Gastrocnemius medialis (tissue), 4 donors: ENCODE results near the gene HHEX. TPM values are rescaled to one million over a fixed set of nuclear protein-coding genes. Genes with fewer than 3 reads are reported as not detected.
"Not testable (repeated sequence)": the region's sequence is repeated elsewhere in the genome, so short reads cannot be mapped to it uniquely, and the experiment has no call there.

Experiments used
- ATAC-seq, 2 donors: fragments of 150-250 bp; one replicate each; pipeline ENCODE4 v1.9.1; 2016
- DNase-seq, 2 donors: peaks; one replicate each; pipeline ENCODE4 v3.0.0-alpha.2; 2019
- H3K27ac ChIP-seq, 4 donors: fragments of 200-600 bp; sonication (generic); 1 replicate in 1 of 4; 2 replicates in 3 of 4; pipeline ENCODE4 v1.5.1; 2016 to 2018; ENCODE audit warnings: mild to moderate bottlenecking in 2 of 4, moderate library complexity in 1 of 4
- H3K27me3 ChIP-seq, 3 donors: fragments of 200-600 bp; sonication (generic) in 2 of 3; 1 replicate in 1 of 3; 2 replicates in 2 of 3; pipeline versions ENCODE4 v1.5.1 to v1.6.0; 2016 to 2019; ENCODE audit warnings: mild to moderate bottlenecking in 1 of 3, moderate library complexity in 1 of 3
- H3K36me3 ChIP-seq, 2 donors: fragments of 200-600 bp; sonication (generic) in 1 of 2; one replicate each; pipeline ENCODE4 v1.5.1; 2017 to 2018
- H3K4me1 ChIP-seq, 2 donors: fragments of 200-600 bp; sonication (generic) in 1 of 2; one replicate each; pipeline ENCODE4 v1.5.1; 2016 to 2017; ENCODE audit warnings: mild to moderate bottlenecking in 2 of 2
- H3K4me3 ChIP-seq, 4 donors: fragments of 200-600 bp; sonication (generic) in 3 of 4; 1 replicate in 1 of 4; 2 replicates in 3 of 4; pipeline ENCODE4 v1.5.1; 2016 to 2019; ENCODE audit warnings: mild to moderate bottlenecking in 2 of 4
- H3K9me3 ChIP-seq, 3 donors: fragments of 200-600 bp; sonication (generic) in 2 of 3; 1 replicate in 1 of 3; 2 replicates in 2 of 3; pipeline ENCODE4 v1.5.1; 2016 to 2019
- CTCF ChIP-seq, 5 experiments: fragments of 450-650 bp in 3 of 5; fragments of 200-600 bp in 2 of 5; sonication (generic) in 2 of 5; IDR thresholded peaks in 4 of 5; conservative IDR thresholded peaks in 1 of 5; 1 replicate in 4 of 5; 2 replicates in 1 of 5; pipeline ENCODE4 v1.5.1; 2016 to 2019; ENCODE audit warnings: antibody characterized with exemption in 5 of 5, mild to moderate bottlenecking in 3 of 5, moderate library complexity in 3 of 5
- POLR2A ChIP-seq, 2 donors: fragments of 450-650 bp; IDR thresholded peaks; one replicate each; pipeline ENCODE4 v1.6.1; 2017; ENCODE audit warnings: antibody characterized with exemption in 2 of 2, mild to moderate bottlenecking in 2 of 2, moderate library complexity in 2 of 2
- in situ Hi-C, 4 donors: fragments of 200-750 bp; cut with MboI; loops; one replicate each; pipeline versions ENCODE4 v1.15.0 to v1.8.0; 2017; ENCODE audit warnings: low sequenced_read_pairs in 4 of 4
- intact Hi-C: fragments of 100-400 bp; cut with DNase I; formaldehyde crosslinking; loops from one replicate; pipeline ENCODE4 v1.15.1; 2023; ENCODE audit warnings: low total_unique reads
- total RNA-seq, 4 donors: library from RNA; depleted of rRNA; stranded (reverse); fragments of >200 nt; gene quantifications; one replicate each; pipeline versions ENCODE4 v1.1.0 to v1.2.3, GENCODE V29; 2016

HHEX gene
- total RNA-seq, 4 donors from 2014 or later, result 0.82 to 1.8 (median 0.84) TPM; not detected in 1

- in situ Hi-C loops (no loop called here), intact Hi-C loops (no loop called here)
- Histone ChIP-seq H3K9me3 (no peaks in the 10 kb centered on the region), H3K36me3 (no peaks in the 10 kb centered on the region), H3K27ac (no peak overlapping the region), H3K4me3 (no peak overlapping the region), H3K4me1 (no peaks in the 10 kb centered on the region), H3K27me3 (no peaks in the 10 kb centered on the region)
- TF ChIP-seq POLR2A (IDR thresholded peaks at IDR 0.05), result no peak
- ATAC-seq (no peak), DNase-seq (no peak)
Measured at GRCh38 chr10:92735938-92736337, 46.2 kb downstream of the HHEX start.

- in situ Hi-C loops, result no loop called here
- no peak for ATAC-seq
Measured at GRCh38 chr10:92737484-92737883, 47.7 kb downstream of the HHEX start.

GRCh38 chr10:92740762-92741161, 51.0 kb downstream of the HHEX start:
- H3K36me3 ChIP-seq, result no peaks in the 10 kb centered on the region
- TF ChIP-seq CTCF (IDR thresholded peaks at IDR 0.05 in 4 of 5, conservative IDR thresholded peaks at IDR 0.05 in 1 of 5) (no peak), POLR2A (IDR thresholded peaks at IDR 0.05) (no peak)
- DNase-seq (no peak), ATAC-seq (no peak)
- intact Hi-C loops (no loop called here), in situ Hi-C loops (no loop called here)
- H3K4me3 ChIP-seq, result no peak overlapping the region
- no peak overlapping the region for H3K27ac ChIP-seq
- H3K4me1 ChIP-seq, result no peaks in the 10 kb centered on the region
- no peaks in the 10 kb centered on the region for H3K27me3 ChIP-seq
- no peaks in the 10 kb centered on the region for H3K9me3 ChIP-seq

More at GRCh38 chr10:92737484-92737883, 47.7 kb downstream of the HHEX start:
- H3K9me3 ChIP-seq, result no peaks in the 10 kb centered on the region
- H3K27ac ChIP-seq, result no peak overlapping the region
- H3K27me3 ChIP-seq, result no peaks in the 10 kb centered on the region
- no peaks in the 10 kb centered on the region for H3K36me3 ChIP-seq
- intact Hi-C loops, result no loop called here
- TF ChIP-seq POLR2A (IDR thresholded peaks at IDR 0.05) (no peak), CTCF (IDR thresholded peaks at IDR 0.05 in 4 of 5, conservative IDR thresholded peaks at IDR 0.05 in 1 of 5) (no peak)
- no peak overlapping the region for H3K4me3 ChIP-seq
- no peak for DNase-seq
- no peaks in the 10 kb centered on the region for H3K4me1 ChIP-seq

- DNase-seq, H3K4me3 ChIP-seq, intact Hi-C loops, H3K4me1 ChIP-seq, H3K9me3 ChIP-seq, H3K27ac ChIP-seq, ATAC-seq, H3K36me3 ChIP-seq, H3K27me3 ChIP-seq, in situ Hi-C loops: not testable (repeated sequence)
Measured at GRCh38 chr10:92741741-92742140, 52.0 kb downstream of the HHEX start.

- Histone ChIP-seq H3K4me1 (no peaks in the 10 kb centered on the region), H3K27me3 (no peaks in the 10 kb centered on the region), H3K9me3 (no peaks in the 10 kb centered on the region), H3K27ac (no peak overlapping the region), H3K36me3 (no peaks in the 10 kb centered on the region), H3K4me3 (no peak overlapping the region)
- intact Hi-C loops (no loop called here), in situ Hi-C loops (no loop called here)
- TF ChIP-seq CTCF (IDR thresholded peaks at IDR 0.05 in 4 of 5, conservative IDR thresholded peaks at IDR 0.05 in 1 of 5), result no peak
- no peak for TF ChIP-seq POLR2A (IDR thresholded peaks at IDR 0.05)
- no peak for ATAC-seq
- no peak for DNase-seq
Measured at GRCh38 chr10:92742331-92743228, 52.8 kb downstream of the HHEX start.

Other genes with a start within 250 kb of the HHEX start
- gene IDE, start 115.9 kb upstream of the HHEX start, total RNA-seq, result 10 to 100 TPM; 41.2 to 71.0 (median 52.9) TPM
- under 1 TPM; 0.05 to 0.76 (median 0.35) TPM for gene KIF11, start 96.8 kb upstream of the HHEX start, total RNA-seq
- 10 to 100 TPM; 11.8 to 16.8 (median 14.6) TPM for gene EXOC6, start 158.6 kb downstream of the HHEX start, total RNA-seq